ENCODE measurements around the gene NELL2.

DNA sequence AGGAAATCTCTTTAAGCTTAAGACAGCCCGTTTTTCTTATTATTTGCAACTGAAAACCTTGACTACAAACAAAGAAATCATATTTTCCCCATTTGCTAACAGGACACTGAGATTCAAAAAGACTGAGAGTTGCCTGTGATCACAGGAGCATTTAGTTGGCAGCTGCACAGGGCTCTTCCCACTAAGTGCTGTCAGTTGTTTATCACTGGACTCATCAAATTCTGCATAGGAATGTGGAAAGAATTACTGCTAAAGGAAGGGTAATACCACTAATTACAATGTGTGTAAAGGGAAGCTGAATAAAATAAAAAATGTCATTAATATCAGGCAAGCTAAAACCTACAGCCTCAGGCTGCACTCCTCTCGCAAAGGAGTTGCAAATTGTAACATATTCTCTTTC lies 226.4 kb downstream of the NELL2 start:
- TF ChIP-seq, protein P1, sequence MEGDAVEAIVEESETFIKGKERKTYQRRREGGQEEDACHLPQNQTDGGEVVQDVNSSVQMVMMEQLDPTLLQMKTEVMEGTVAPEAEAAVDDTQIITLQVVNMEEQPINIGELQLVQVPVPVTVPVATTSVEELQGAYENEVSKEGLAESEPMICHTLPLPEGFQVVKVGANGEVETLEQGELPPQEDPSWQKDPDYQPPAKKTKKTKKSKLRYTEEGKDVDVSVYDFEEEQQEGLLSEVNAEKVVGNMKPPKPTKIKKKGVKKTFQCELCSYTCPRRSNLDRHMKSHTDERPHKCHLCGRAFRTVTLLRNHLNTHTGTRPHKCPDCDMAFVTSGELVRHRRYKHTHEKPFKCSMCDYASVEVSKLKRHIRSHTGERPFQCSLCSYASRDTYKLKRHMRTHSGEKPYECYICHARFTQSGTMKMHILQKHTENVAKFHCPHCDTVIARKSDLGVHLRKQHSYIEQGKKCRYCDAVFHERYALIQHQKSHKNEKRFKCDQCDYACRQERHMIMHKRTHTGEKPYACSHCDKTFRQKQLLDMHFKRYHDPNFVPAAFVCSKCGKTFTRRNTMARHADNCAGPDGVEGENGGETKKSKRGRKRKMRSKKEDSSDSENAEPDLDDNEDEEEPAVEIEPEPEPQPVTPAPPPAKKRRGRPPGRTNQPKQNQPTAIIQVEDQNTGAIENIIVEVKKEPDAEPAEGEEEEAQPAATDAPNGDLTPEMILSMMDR (conservative IDR thresholded peaks at IDR 0.05; ENCODE audit: low read length): no peak
- no peak for TF ChIP-seq EZH2phosphoT487 (IDR thresholded peaks at IDR 0.05; ENCODE audit: borderline replicate concordance, low read depth, low read length)

Measured in OCI-LY7 (cell line).